SK-N-SH (cell line): Measurements from ENCODE around the gene MRI1.

ENCODE experiments used
- CHD2 ChIP-seq: fragments of 150-350 bp; IDR thresholded peaks from 2 replicates; pipeline ENCODE4 v1.6.1; 2018; ENCODE audit warnings: low read length; ENCODE audit not compliant: partially characterized antibody
- EP300 ChIP-seq, 2 experiments: IDR thresholded peaks; 2 replicates each; pipeline versions ENCODE4 v1.4.0 to v1.6.1; 2012; ENCODE audit warnings: borderline replicate concordance in 1 of 2, low read depth in 1 of 2, low read length in 1 of 2
- EZH2phosphoT487 ChIP-seq: fragments of 200-600 bp; sonication (generic); IDR thresholded peaks from 2 replicates; pipeline ENCODE4 v1.6.1; 2017; ENCODE audit warnings: low read depth, mixed run types, mild to moderate bottlenecking, antibody characterized with exemption, moderate library complexity, borderline replicate concordance
- FOXM1 ChIP-seq: IDR thresholded peaks from 2 replicates; pipeline ENCODE4 v1.4.0; 2012; ENCODE audit warnings: low read depth, mild to moderate bottlenecking
- POLR2AphosphoS5 ChIP-seq: IDR thresholded peaks from 2 replicates; pipeline ENCODE4 v1.6.1; 2012; ENCODE audit warnings: low read depth, low read length
- RAD21 ChIP-seq: IDR thresholded peaks from 2 replicates; pipeline ENCODE4 v1.6.1; 2012; ENCODE audit warnings: mild to moderate bottlenecking, low read length
- SIN3A ChIP-seq: IDR thresholded peaks from 2 replicates; pipeline ENCODE4 v1.6.1; 2012; ENCODE audit warnings: low read depth, mild to moderate bottlenecking, low read length, moderate library complexity, borderline replicate concordance
- SMC3 ChIP-seq: IDR thresholded peaks from 2 replicates; pipeline ENCODE4 v1.6.1; 2012; ENCODE audit warnings: low read depth, low read length, improper control_type of control experiment
- USF1 ChIP-seq: IDR thresholded peaks from 2 replicates; pipeline ENCODE4 v1.4.0; 2012; ENCODE audit warnings: low read depth, borderline replicate concordance
- YY1 ChIP-seq: IDR thresholded peaks from 2 replicates; pipeline ENCODE4 v1.4.0; 2012; ENCODE audit warnings: low read depth, mild to moderate bottlenecking
- TF ChIP-seq, protein P1 (sequence below): fragments of 200-600 bp; sonication (generic); IDR thresholded peaks from 2 replicates; pipeline ENCODE4 v1.6.1; 2017; ENCODE audit warnings: antibody characterized with exemption, mild to moderate bottlenecking, moderate library complexity

GRCh38 chr19:13741893-13742292, 22.4 kb upstream of the MRI1 start:
- TF ChIP-seq EP300 (IDR thresholded peaks at IDR 0.05; ENCODE audit: borderline replicate concordance in 1 of 2, low read depth in 1 of 2, low read length in 1 of 2) (no peak), FOXM1 (no peak), SMC3 (no peak), RAD21 (no peak), YY1 (no peak), POLR2AphosphoS5 (no peak), SIN3A (no peak), CHD2 (no peak), EZH2phosphoT487 (no peak), USF1 (no peak)
- TF ChIP-seq, protein P1, sequence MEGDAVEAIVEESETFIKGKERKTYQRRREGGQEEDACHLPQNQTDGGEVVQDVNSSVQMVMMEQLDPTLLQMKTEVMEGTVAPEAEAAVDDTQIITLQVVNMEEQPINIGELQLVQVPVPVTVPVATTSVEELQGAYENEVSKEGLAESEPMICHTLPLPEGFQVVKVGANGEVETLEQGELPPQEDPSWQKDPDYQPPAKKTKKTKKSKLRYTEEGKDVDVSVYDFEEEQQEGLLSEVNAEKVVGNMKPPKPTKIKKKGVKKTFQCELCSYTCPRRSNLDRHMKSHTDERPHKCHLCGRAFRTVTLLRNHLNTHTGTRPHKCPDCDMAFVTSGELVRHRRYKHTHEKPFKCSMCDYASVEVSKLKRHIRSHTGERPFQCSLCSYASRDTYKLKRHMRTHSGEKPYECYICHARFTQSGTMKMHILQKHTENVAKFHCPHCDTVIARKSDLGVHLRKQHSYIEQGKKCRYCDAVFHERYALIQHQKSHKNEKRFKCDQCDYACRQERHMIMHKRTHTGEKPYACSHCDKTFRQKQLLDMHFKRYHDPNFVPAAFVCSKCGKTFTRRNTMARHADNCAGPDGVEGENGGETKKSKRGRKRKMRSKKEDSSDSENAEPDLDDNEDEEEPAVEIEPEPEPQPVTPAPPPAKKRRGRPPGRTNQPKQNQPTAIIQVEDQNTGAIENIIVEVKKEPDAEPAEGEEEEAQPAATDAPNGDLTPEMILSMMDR = no peak
